ENCODE data around the gene DSP. TPM values are rescaled to one million over a fixed set of nuclear protein-coding genes. Genes with fewer than 3 reads are reported as not detected.

Gene DSP
- 33.2 to 57.4 TPM (median 40.2 TPM) in 5 replicates for total RNA-seq (2022; extraction: Qiagen RNA extraction; ENCODE audit: low read depth)

GRCh38 chr6:7541175-7542064 lies at the start of gene DSP:
DSP (plus strand) TSS chr6:7541671; CDS start chr6:7541916, 245 bp downstream.

GRCh38 chr6:7589949-7590917 lies 48.8 kb downstream of the DSP start, which contains the start of gene SNRNP48:
SNRNP48 (plus strand) TSS chr6:7590198; CDS start chr6:7590258, 60 bp downstream.

Other genes starting within 250 kb of the DSP start
- 72.7 to 87.5 TPM (median 77.9 TPM) in 5 replicates for gene SSR1, start 228.5 kb upstream of the DSP start, total RNA-seq (2022; extraction: Qiagen RNA extraction; ENCODE audit: low read depth)
- 0.17 TPM in 1 of 5 replicates, not detected in the others for gene CAGE1, start 151.9 kb upstream of the DSP start, total RNA-seq (2022; extraction: Qiagen RNA extraction; ENCODE audit: low read depth)
- gene RIOK1, start 151.9 kb upstream of the DSP start, total RNA-seq (2022; extraction: Qiagen RNA extraction; ENCODE audit: low read depth), result 10.8 to 14.1 TPM (median 12.1 TPM) in 5 replicates
- 8.7 to 10.5 TPM (median 9.4 TPM) in 5 replicates for gene SNRNP48, start 48.5 kb downstream of the DSP start, total RNA-seq (2022; extraction: Qiagen RNA extraction; ENCODE audit: low read depth)
- 12.4 to 19.8 TPM (median 17.9 TPM) in 5 replicates for gene BMP6, start 184.4 kb downstream of the DSP start, total RNA-seq (2022; extraction: Qiagen RNA extraction; ENCODE audit: low read depth)